Calu3 (cell line): ENCODE results near the gene CDC26. TPM values are rescaled to one million over a fixed set of nuclear protein-coding genes. Genes with fewer than 3 reads are reported as not detected.

Experiments used
- BruUV-seq: library from RNA; stranded (reverse); fragments of 400-500 nt; replicated peaks from 2 replicates; lab custom pipeline; 2021; lab: Mats Ljungman, UMichigan
- CTCF ChIA-PET: fragments of 300-600 bp; sonication (Branson Sonifier 250); formaldehyde crosslinking; loops from one replicate; lab custom pipeline; 2022; ENCODE audit warnings: antibody characterized with exemption; lab: Charles Lee
- DNase-seq: peaks from one replicate; pipeline ENCODE4 v3.0.0; 2022
- H3K27ac Mint-ChIP-seq: one replicate; pipeline ENCODE4 v1.8.0; 2022; ENCODE audit warnings: mixed read lengths; ENCODE audit not compliant: unreplicated experiment
- H3K27me3 Mint-ChIP-seq: one replicate; pipeline ENCODE4 v1.8.0; 2022; ENCODE audit warnings: mixed read lengths; ENCODE audit not compliant: unreplicated experiment
- H3K36me3 Mint-ChIP-seq: one replicate; pipeline ENCODE4 v1.8.0; 2022; ENCODE audit warnings: mild to moderate bottlenecking, moderate library complexity, mixed read lengths; ENCODE audit not compliant: insufficient read depth, unreplicated experiment
- H3K4me1 Mint-ChIP-seq: one replicate; pipeline ENCODE4 v1.8.0; 2022; ENCODE audit warnings: mild to moderate bottlenecking, low read depth, mixed read lengths; ENCODE audit not compliant: unreplicated experiment
- H3K4me3 Mint-ChIP-seq: one replicate; pipeline ENCODE4 v1.8.0; 2022; ENCODE audit warnings: mild to moderate bottlenecking, low read depth, moderate library complexity, mixed read lengths; ENCODE audit not compliant: unreplicated experiment
- H3K9me3 Mint-ChIP-seq: one replicate; pipeline ENCODE4 v1.8.0; 2022; ENCODE audit warnings: low read depth, mixed read lengths; ENCODE audit not compliant: unreplicated experiment
- intact Hi-C: fragments of 100-400 bp; cut with micrococcal nuclease; formaldehyde crosslinking; loops from one replicate; pipeline ENCODE4 v1.10.0; 2022; ENCODE audit not compliant: unreplicated experiment
- total RNA-seq: library from RNA; stranded (reverse); gene quantifications from 2 replicates; pipeline ENCODE4 v1.2.3, GENCODE V29; 2022
- TF ChIP-seq, protein P1 (sequence below): fragments of 200-600 bp; IDR thresholded peaks from one replicate; pipeline ENCODE4 v1.8.0; 2022; ENCODE audit warnings: antibody characterized with exemption; ENCODE audit not compliant: unreplicated experiment

Gene CDC26
- total RNA-seq, 1 experiment from 2014 or later: 20.5 TPM

DNA sequence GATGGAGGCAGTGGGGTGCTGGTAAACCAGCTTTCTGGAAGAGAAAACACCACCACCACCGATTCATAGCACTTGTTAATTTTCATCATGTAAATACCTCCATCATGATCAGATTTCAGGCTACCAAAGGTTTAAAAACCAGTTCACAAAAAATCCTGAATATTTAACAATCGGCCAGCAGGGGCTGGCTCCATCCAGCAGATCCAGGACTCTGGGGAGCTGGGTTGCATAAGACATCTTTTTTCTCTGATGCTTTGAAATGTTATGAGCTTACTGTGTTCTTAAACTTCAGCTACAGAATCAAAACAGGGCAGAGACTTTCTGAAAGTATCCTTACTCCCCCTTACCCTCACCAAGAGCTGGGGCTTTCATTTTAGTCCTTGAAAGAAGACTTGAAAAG lies 42.4 kb upstream of the CDC26 start:
- Mint-ChIP-seq H3K4me3 (no peak overlapping the region), H3K4me1 (no peaks in the 10 kb centered on the region), H3K27ac (no peak overlapping the region), H3K9me3 (no peaks in the 10 kb centered on the region), H3K36me3 (no peaks in the 10 kb centered on the region), H3K27me3 (no peaks in the 10 kb centered on the region)
- BruUV-seq: no TSS peak
- intact Hi-C loops: no loop called here
- CTCF ChIA-PET: interaction anchor here (0.6 kb wide), 1 partner anchor 22 kb away, joined by 3 read pairs; no protein-coding TSS in a partner anchor
- TF ChIP-seq, protein P1, sequence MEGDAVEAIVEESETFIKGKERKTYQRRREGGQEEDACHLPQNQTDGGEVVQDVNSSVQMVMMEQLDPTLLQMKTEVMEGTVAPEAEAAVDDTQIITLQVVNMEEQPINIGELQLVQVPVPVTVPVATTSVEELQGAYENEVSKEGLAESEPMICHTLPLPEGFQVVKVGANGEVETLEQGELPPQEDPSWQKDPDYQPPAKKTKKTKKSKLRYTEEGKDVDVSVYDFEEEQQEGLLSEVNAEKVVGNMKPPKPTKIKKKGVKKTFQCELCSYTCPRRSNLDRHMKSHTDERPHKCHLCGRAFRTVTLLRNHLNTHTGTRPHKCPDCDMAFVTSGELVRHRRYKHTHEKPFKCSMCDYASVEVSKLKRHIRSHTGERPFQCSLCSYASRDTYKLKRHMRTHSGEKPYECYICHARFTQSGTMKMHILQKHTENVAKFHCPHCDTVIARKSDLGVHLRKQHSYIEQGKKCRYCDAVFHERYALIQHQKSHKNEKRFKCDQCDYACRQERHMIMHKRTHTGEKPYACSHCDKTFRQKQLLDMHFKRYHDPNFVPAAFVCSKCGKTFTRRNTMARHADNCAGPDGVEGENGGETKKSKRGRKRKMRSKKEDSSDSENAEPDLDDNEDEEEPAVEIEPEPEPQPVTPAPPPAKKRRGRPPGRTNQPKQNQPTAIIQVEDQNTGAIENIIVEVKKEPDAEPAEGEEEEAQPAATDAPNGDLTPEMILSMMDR: no peak
- no peak for DNase-seq

GRCh38 chr9:113316030-113316429 lies 40.7 kb upstream of the CDC26 start:
- H3K9me3 Mint-ChIP-seq: no peaks in the 10 kb centered on the region
- H3K27ac Mint-ChIP-seq: no peak overlapping the region
- BruUV-seq: no TSS peak
- no peak overlapping the region for H3K4me3 Mint-ChIP-seq
- H3K4me1 Mint-ChIP-seq: no peaks in the 10 kb centered on the region
- H3K36me3 Mint-ChIP-seq: no peaks in the 10 kb centered on the region
- H3K27me3 Mint-ChIP-seq: no peaks in the 10 kb centered on the region
- TF ChIP-seq, protein P1: no peak
- CTCF ChIA-PET: interaction anchor here (0.5 to 0.7 kb wide), 2 partner anchors 29 to 466 kb away, joined by 3 to 4 read pairs; no protein-coding TSS in a partner anchor
- DNase-seq: no peak
- intact Hi-C loops: no loop called here

GRCh38 chr9:113315231-113315630 lies 39.9 kb upstream of the CDC26 start:
- Mint-ChIP-seq H3K27me3 (no peaks in the 10 kb centered on the region), H3K4me3 (no peak overlapping the region), H3K27ac (no peak overlapping the region), H3K36me3 (no peaks in the 10 kb centered on the region), H3K9me3 (no peaks in the 10 kb centered on the region), H3K4me1 (no peaks in the 10 kb centered on the region)
- TF ChIP-seq, protein P1: no peak
- intact Hi-C loops: no loop called here
- CTCF ChIA-PET: interaction anchor here (0.7 kb wide), 1 partner anchor 466 kb away, joined by 3 read pairs; no protein-coding TSS in a partner anchor
- DNase-seq: no peak
- BruUV-seq: no TSS peak

DNA sequence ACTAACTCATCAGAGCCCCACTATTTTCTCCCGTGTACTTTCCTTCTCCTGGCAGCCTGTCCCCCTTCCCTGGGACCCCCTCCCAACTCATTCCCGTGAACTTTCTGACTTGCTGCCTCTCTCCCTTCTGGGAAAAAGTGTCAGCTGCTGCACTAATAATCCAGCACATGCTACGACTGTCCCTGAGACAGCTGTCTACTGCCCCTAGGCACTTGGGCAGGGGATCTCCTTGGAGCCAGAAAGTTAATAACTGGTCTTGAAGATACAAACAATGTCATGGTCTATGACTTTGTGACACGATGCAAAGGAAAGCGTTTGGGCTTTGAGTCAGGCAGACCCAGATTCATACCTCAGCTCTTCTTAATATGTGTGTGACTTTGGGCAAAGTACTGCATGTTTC lies 37.9 kb upstream of the CDC26 start:
- Mint-ChIP-seq H3K9me3 (no peaks in the 10 kb centered on the region), H3K4me3 (no peak overlapping the region), H3K27me3 (no peaks in the 10 kb centered on the region), H3K27ac (no peak overlapping the region), H3K4me1 (no peaks in the 10 kb centered on the region), H3K36me3 (no peaks in the 10 kb centered on the region)
- CTCF ChIA-PET: no interaction called here
- no TSS peak for BruUV-seq
- no peak for DNase-seq
- intact Hi-C loops: no loop called here
- TF ChIP-seq, protein P1: no peak
